GM12878 (cell line): Measurements from ENCODE around the gene C2orf69. TPM values are rescaled to one million over a fixed set of nuclear protein-coding genes. Genes with fewer than 3 reads are reported as not detected.

Experiments
- ATAC-seq: fragments of 200-7000 bp; cut with Tn5 transposase; 3 replicates; pipeline ENCODE4 v1.9.1; 2020; ENCODE audit warnings: mild to moderate bottlenecking, moderate library complexity
- BruUV-seq: library from RNA; stranded (reverse); fragments of 400-500 nt; replicated peaks from 2 replicates; lab custom pipeline; 2021; lab: Mats Ljungman, UMichigan
- CTCF ChIA-PET: fragments of 300-600 bp; sonication (Branson Sonifier 250); formaldehyde crosslinking; extraction: SDS; loops from one replicate; lab custom pipeline; 2021; ENCODE audit warnings: inconsistent platforms; lab: Yijun Ruan, JAX
- POLR2A ChIA-PET: fragments of 350-600 bp; formaldehyde crosslinking; extraction: SDS; loops from one replicate; lab custom pipeline; 2021; ENCODE audit warnings: inconsistent platforms; lab: Charles Lee
- RAD21 ChIA-PET: fragments of 300-600 bp; sonication (Branson Sonifier 250); formaldehyde crosslinking; loops from one replicate; lab custom pipeline; 2023; ENCODE audit warnings: antibody characterized with exemption; ENCODE audit not compliant: unreplicated experiment; lab: Charles Lee
- SMC1A ChIA-PET: fragments of 300-600 bp; sonication (Branson Sonifier 250); formaldehyde crosslinking; loops from one replicate; lab custom pipeline; 2023; ENCODE audit not compliant: unreplicated experiment, uncharacterized antibody; lab: Charles Lee
- DNase-seq: peaks from one replicate; pipeline ENCODE4 v3.0.0-alpha.2; 2011; ENCODE audit warnings: low read depth, low spot score
- FAIRE-seq: peaks from 3 replicates; lab custom pipeline; 2011; peaks lifted over from hg19 to GRCh38; lab: Jason Lieb, UNC
- H2AFZ ChIP-seq: 2 replicates; pipeline ENCODE4 v1.6.0; 2011; ENCODE audit warnings: low read depth, low read length, control low read depth; ENCODE audit not compliant: control insufficient read depth
- H3K27ac ChIP-seq: 2 replicates; pipeline ENCODE4 v1.5.1; 2011; ENCODE audit warnings: control low read depth; ENCODE audit not compliant: control insufficient read depth, insufficient read depth
- H3K27me3 ChIP-seq, 2 experiments: replicated peaks in 1 of 2; 2 replicates each; pipeline versions ENCODE4 v1.6.0 to v1.6.1; 2011; ENCODE audit warnings: low read length in 1 of 2; ENCODE audit not compliant: control insufficient read depth in 2 of 2, insufficient read depth in 2 of 2
- H3K36me3 ChIP-seq, 2 experiments: 2 replicates each; pipeline ENCODE4 v1.5.1; 2011; ENCODE audit warnings: low read length in 1 of 2; ENCODE audit not compliant: control insufficient read depth in 2 of 2, insufficient read depth in 2 of 2
- H3K4me1 ChIP-seq: 2 replicates; pipeline ENCODE4 v1.6.1; 2011; ENCODE audit warnings: mild to moderate bottlenecking, low read length, moderate library complexity, mixed read lengths; ENCODE audit not compliant: control insufficient read depth, insufficient read depth
- H3K4me2 ChIP-seq: 2 replicates; pipeline ENCODE4 v1.6.0; 2011; ENCODE audit warnings: control low read depth; ENCODE audit not compliant: control insufficient read depth, insufficient read depth
- H3K4me3 ChIP-seq: fragments of 200-600 bp; sonication (generic); 2 replicates; pipeline ENCODE4 v1.5.1; 2016
- H3K79me2 ChIP-seq: 2 replicates; pipeline ENCODE4 v1.6.0; 2011; ENCODE audit warnings: low read length; ENCODE audit not compliant: control insufficient read depth, insufficient read depth
- H3K9ac ChIP-seq: 2 replicates; pipeline ENCODE4 v1.8.0; 2011; ENCODE audit warnings: low read length, control low read depth, mixed read lengths; ENCODE audit not compliant: control insufficient read depth, insufficient read depth
- H3K9me3 ChIP-seq: replicated peaks from 3 replicates; pipeline ENCODE4 v1.5.1; 2011; ENCODE audit warnings: mild to moderate bottlenecking, low read length; ENCODE audit not compliant: control insufficient read depth, insufficient read depth
- H4K20me1 ChIP-seq: 2 replicates; pipeline ENCODE4 v1.6.0; 2011; ENCODE audit not compliant: control insufficient read depth, insufficient read depth
- CBX5 ChIP-seq: sonication (generic); IDR thresholded peaks from 2 replicates; pipeline ENCODE4 v1.6.1; 2016; ENCODE audit warnings: low read depth, moderate library complexity, mild to moderate bottlenecking, inconsistent platforms
- ZBED1 ChIP-seq: IDR thresholded peaks from 2 replicates; pipeline ENCODE4 v1.6.1; 2016; ENCODE audit warnings: borderline replicate concordance
- ZNF274 ChIP-seq: IDR thresholded peaks from one replicate; pipeline ENCODE4 v1.8.0; 2011; ENCODE audit not compliant: insufficient read length, insufficient read depth
- WGBS: methylation state at CpG from one replicate; pipeline ENCODE4 v1.1.6; 2016; ENCODE audit warnings: low lambda C conversion rate; ENCODE audit not compliant: insufficient replicate concordance, insufficient coverage; ENCODE audit errors: missing lambda C conversion rate; 5-methylcytosine and 5-hydroxymethylcytosine counted together
- in situ Hi-C: fragments of 300-500 bp; cut with MboI; formaldehyde crosslinking; loops from 9 replicates; pipeline ENCODE4 v1.14.3; 2018; ENCODE audit warnings: mixed read lengths
- intact Hi-C: fragments of 100-400 bp; cut with micrococcal nuclease; formaldehyde crosslinking; loops from one replicate; pipeline ENCODE4 v1.14.2; 2022; ENCODE audit not compliant: unreplicated experiment
- polyA plus RNA-seq, 11 experiments: library from polyadenylated mRNA; depleted of rRNA in 4 of 11; unstranded in 6 of 11; stranded (reverse) in 5 of 11; fragments of >200 nt; fragmentation: Nextera tagmentation in 4 of 11; fragmentation: Illumina TruSeq in 1 of 11; extraction: Ambion mirVana in 4 of 11; extraction: Trizol in 1 of 11; gene quantifications; 1 replicate in 1 of 11; 2 replicates in 10 of 11; pipeline versions ENCODE4 v1.2.1 to v1.2.3, GENCODE V29; 2011 to 2016; ENCODE audit warnings: inconsistent platforms in 2 of 11, missing spikeins in 2 of 11, low read depth in 1 of 11
- total RNA-seq, 4 experiments: library from RNA; depleted of rRNA in 3 of 4; stranded (reverse); fragments of >200 nt in 3 of 4; fragmentation: Illumina TruSeq in 1 of 4; extraction: Trizol in 1 of 4; gene quantifications; 2 replicates each; pipeline versions ENCODE4 v1.2.1 to v1.2.3, GENCODE V29; 2013 to 2021
- TF ChIP-seq, protein P1 (sequence below): fragments of 450-650 bp; IDR thresholded peaks from 2 replicates; pipeline ENCODE4 v1.6.1; 2018; ENCODE audit warnings: mild to moderate bottlenecking, low read depth, moderate library complexity; ENCODE audit not compliant: partially characterized antibody
- TF ChIP-seq, protein P2 (sequence below): fragments of 150-350 bp; IDR thresholded peaks from 2 replicates; pipeline ENCODE4 v1.6.1; 2016; ENCODE audit warnings: low read depth, low read length

Gene C2orf69
- total and polyA plus RNA-seq, 10 of the 15 experiments (the other 5 are each of a cell fraction or from before 2014, with no cell fraction given), result 6.3 to 20.3 (median 11.1) TPM

DNA sequence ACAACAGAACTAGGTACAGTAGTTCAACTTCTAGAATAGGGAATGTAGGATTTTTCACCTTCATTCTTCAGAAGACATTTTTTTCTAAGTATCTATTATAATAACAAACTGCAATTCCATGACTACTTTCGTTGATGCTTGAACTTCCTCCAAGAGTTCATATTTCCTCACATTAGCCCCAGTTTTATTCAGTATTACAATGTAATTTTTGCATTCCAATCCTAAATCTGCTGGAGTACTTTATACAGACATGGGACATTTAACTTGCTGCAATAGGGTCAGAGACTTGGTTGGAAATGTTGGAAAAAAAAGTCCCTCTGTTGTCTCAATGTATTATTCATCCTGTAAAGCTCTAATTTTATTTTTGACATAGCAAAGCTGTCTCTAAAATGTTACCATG, 40.5 kb upstream of the C2orf69 start (continued):
- TF ChIP-seq ZNF274 (no peak), ZBED1 (no peak)
- TF ChIP-seq, protein P1, sequence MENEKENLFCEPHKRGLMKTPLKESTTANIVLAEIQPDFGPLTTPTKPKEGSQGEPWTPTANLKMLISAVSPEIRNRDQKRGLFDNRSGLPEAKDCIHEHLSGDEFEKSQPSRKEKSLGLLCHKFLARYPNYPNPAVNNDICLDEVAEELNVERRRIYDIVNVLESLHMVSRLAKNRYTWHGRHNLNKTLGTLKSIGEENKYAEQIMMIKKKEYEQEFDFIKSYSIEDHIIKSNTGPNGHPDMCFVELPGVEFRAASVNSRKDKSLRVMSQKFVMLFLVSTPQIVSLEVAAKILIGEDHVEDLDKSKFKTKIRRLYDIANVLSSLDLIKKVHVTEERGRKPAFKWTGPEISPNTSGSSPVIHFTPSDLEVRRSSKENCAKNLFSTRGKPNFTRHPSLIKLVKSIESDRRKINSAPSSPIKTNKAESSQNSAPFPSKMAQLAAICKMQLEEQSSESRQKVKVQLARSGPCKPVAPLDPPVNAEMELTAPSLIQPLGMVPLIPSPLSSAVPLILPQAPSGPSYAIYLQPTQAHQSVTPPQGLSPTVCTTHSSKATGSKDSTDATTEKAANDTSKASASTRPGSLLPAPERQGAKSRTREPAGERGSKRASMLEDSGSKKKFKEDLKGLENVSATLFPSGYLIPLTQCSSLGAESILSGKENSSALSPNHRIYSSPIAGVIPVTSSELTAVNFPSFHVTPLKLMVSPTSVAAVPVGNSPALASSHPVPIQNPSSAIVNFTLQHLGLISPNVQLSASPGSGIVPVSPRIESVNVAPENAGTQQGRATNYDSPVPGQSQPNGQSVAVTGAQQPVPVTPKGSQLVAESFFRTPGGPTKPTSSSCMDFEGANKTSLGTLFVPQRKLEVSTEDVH, result no peak

DNA sequence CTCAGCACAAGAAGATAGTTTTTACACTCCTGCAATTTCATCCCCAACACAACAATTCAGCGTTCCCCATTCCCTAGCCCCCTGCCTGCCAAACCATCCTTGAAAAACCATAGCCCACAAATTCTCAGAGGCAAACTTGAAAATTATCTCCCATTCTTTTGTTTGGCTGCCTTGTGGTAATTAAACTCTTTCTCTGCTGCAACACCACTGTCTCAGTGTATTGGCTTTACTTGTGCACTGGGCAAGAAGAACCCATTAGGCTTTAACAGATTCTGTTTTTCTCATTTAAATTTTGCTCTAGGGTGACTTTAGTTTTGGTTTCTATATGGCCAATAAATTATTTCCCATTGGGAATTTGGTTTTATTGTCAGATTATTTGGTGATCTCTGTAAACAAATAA, 36.9 kb upstream of the C2orf69 start:
- TF ChIP-seq CBX5, result 0 out of 2 replicates have a peak, but pooled peaks have one; percentile 25
- TF ChIP-seq, protein P2, sequence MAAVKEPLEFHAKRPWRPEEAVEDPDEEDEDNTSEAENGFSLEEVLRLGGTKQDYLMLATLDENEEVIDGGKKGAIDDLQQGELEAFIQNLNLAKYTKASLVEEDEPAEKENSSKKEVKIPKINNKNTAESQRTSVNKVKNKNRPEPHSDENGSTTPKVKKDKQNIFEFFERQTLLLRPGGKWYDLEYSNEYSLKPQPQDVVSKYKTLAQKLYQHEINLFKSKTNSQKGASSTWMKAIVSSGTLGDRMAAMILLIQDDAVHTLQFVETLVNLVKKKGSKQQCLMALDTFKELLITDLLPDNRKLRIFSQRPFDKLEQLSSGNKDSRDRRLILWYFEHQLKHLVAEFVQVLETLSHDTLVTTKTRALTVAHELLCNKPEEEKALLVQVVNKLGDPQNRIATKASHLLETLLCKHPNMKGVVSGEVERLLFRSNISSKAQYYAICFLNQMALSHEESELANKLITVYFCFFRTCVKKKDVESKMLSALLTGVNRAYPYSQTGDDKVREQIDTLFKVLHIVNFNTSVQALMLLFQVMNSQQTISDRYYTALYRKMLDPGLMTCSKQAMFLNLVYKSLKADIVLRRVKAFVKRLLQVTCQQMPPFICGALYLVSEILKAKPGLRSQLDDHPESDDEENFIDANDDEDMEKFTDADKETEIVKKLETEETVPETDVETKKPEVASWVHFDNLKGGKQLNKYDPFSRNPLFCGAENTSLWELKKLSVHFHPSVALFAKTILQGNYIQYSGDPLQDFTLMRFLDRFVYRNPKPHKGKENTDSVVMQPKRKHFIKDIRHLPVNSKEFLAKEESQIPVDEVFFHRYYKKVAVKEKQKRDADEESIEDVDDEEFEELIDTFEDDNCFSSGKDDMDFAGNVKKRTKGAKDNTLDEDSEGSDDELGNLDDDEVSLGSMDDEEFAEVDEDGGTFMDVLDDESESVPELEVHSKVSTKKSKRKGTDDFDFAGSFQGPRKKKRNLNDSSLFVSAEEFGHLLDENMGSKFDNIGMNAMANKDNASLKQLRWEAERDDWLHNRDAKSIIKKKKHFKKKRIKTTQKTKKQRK, result no peak
- no peak for FAIRE-seq
- Histone ChIP-seq H3K4me1 (no peaks in the 10 kb centered on the region), H3K79me2 (no peaks in the 10 kb centered on the region), H3K4me3 (no peak overlapping the region), H3K27me3 (no peaks in the 10 kb centered on the region), H3K9me3 (peaks cover 5% of the 10 kb centered on the region; the same call in 1 of the 3 replicates), H3K27ac (no peak overlapping the region), H3K4me2 (no peak overlapping the region), H3K9ac (no peak overlapping the region), H3K36me3 (no peaks in the 10 kb centered on the region), H4K20me1 (no peaks in the 10 kb centered on the region), H2AFZ (no peak overlapping the region)
- WGBS, result 56% methylated on average over 1 of the region's 1 CpG
- intact Hi-C loops (no loop called here), in situ Hi-C loops (no loop called here)
- ChIA-PET RAD21 (no interaction called here), POLR2A (no interaction called here), SMC1A (no interaction called here), CTCF (no interaction called here)
- no peak for DNase-seq
- no TSS peak for BruUV-seq
- ATAC-seq, result no peak
